Smooth muscle cell (in vitro differentiated cells): ENCODE measurements around the gene SURF6. TPM values are rescaled to one million over a fixed set of nuclear protein-coding genes. Genes with fewer than 3 reads are reported as not detected.
"Not testable (repeated sequence)": the region's sequence is repeated elsewhere in the genome, so short reads cannot be mapped to it uniquely, and the experiment has no call there.

Experiments used
- DNase-seq: peaks from one replicate; lab custom pipeline; 2025; ENCODE audit not compliant: unreplicated experiment; lab: John Stamatoyannopoulos, UW
- H2AFZ ChIP-seq: fragments of 200-600 bp; sonication (generic); 2 replicates; pipeline ENCODE4 v1.6.0; 2016; ENCODE audit warnings: antibody characterized with exemption, low read depth, mild to moderate bottlenecking
- H3F3A ChIP-seq: fragments of 200-600 bp; sonication (generic); 2 replicates; pipeline ENCODE4 v1.6.0; 2017; ENCODE audit warnings: antibody characterized with exemption, low read depth
- H3K27ac ChIP-seq: fragments of 200-600 bp; sonication (generic); 2 replicates; pipeline ENCODE4 v1.5.1; 2016; ENCODE audit warnings: low read depth, mild to moderate bottlenecking
- H3K27me3 ChIP-seq: fragments of 200-600 bp; sonication (generic); 2 replicates; pipeline ENCODE4 v1.6.1; 2016; ENCODE audit warnings: low read depth, mild to moderate bottlenecking
- H3K36me3 ChIP-seq: fragments of 200-600 bp; sonication (generic); 2 replicates; pipeline ENCODE4 v1.5.1; 2016; ENCODE audit warnings: low read depth
- H3K4me1 ChIP-seq: fragments of 200-600 bp; sonication (generic); 2 replicates; pipeline ENCODE4 v1.5.1; 2016; ENCODE audit warnings: low read depth
- H3K4me2 ChIP-seq: fragments of 200-600 bp; sonication (generic); 2 replicates; pipeline ENCODE4 v1.6.0; 2016; ENCODE audit warnings: mild to moderate bottlenecking
- H3K4me3 ChIP-seq: fragments of 200-600 bp; sonication (generic); 2 replicates; pipeline ENCODE4 v1.5.1; 2016; ENCODE audit warnings: mild to moderate bottlenecking
- H3K79me2 ChIP-seq: fragments of 200-600 bp; sonication (generic); 2 replicates; pipeline ENCODE4 v1.6.0; 2016; ENCODE audit warnings: low read depth, mild to moderate bottlenecking
- H3K9ac ChIP-seq: fragments of 200-600 bp; sonication (generic); 2 replicates; pipeline ENCODE4 v1.6.0; 2016; ENCODE audit warnings: low read depth
- H3K9me3 ChIP-seq: fragments of 200-600 bp; sonication (generic); replicated peaks from 2 replicates; pipeline ENCODE4 v1.5.1; 2016; ENCODE audit warnings: low read depth
- H4K20me1 ChIP-seq: fragments of 200-600 bp; sonication (generic); 2 replicates; pipeline ENCODE4 v1.6.0; 2016; ENCODE audit warnings: low read depth
- WGBS: methylation state at CpG from one replicate; pipeline ENCODE4 v1.1.7; 2016; ENCODE audit warnings: low lambda C conversion rate; 5-methylcytosine and 5-hydroxymethylcytosine counted together
- polyA plus RNA-seq: library from polyadenylated mRNA; unstranded; fragments of >200 nt; fragmentation: Nextera tagmentation; extraction: Ambion mirVana; gene quantifications from 2 replicates; pipeline ENCODE4 v1.2.1, GENCODE V29; 2016
- total RNA-seq: library from RNA; depleted of rRNA; stranded (reverse); fragments of >200 nt; gene quantifications from 2 replicates; pipeline ENCODE4 v1.2.3, GENCODE V29; 2014
- TF ChIP-seq, protein P1 (sequence below): fragments of 200-600 bp; sonication (generic); IDR thresholded peaks from 2 replicates; pipeline ENCODE4 v1.5.1; 2017; ENCODE audit warnings: borderline replicate concordance, mild to moderate bottlenecking, antibody characterized with exemption; ENCODE audit not compliant: insufficient read depth, poor library complexity, severe bottlenecking

SURF6 gene
- total and polyA plus RNA-seq, 2 experiments from 2014 or later, result 8.1 to 17.8 TPM

DNA sequence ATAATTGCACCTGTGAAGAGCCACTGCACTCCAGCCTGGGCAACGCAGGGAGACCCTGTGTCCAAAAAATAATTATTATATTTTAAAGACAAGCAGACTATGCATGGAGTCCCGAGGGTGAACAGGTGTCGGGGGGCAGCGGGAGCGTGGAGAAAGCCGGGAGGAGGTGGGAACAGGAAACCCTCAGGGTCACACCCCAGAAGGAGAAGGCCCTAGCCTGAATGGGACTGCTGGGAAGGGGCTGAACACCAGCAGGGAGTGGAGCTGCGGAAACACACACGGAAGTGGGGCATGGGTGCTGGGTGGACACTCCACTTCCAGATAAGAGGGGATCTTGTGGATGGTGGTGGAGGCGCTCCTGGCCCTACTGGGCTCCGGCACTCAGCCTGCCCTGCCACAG lies 12.8 kb downstream of the SURF6 start:
- Histone ChIP-seq H3K36me3 (no peaks in the 10 kb centered on the region), H3K9me3 (no peaks in the 10 kb centered on the region), H2AFZ (no peak overlapping the region), H3K27me3 (no peaks in the 10 kb centered on the region), H3K4me2 (no peak overlapping the region), H3K4me3 (no peak overlapping the region), H3K79me2 (no peaks in the 10 kb centered on the region), H3F3A (no peaks in the 10 kb centered on the region), H3K9ac (no peak overlapping the region), H3K27ac (no peak overlapping the region), H4K20me1 (no peaks in the 10 kb centered on the region), H3K4me1 (no peaks in the 10 kb centered on the region)
- WGBS, result 96% methylated on average over 10 of the region's 10 CpGs
- TF ChIP-seq, protein P1, sequence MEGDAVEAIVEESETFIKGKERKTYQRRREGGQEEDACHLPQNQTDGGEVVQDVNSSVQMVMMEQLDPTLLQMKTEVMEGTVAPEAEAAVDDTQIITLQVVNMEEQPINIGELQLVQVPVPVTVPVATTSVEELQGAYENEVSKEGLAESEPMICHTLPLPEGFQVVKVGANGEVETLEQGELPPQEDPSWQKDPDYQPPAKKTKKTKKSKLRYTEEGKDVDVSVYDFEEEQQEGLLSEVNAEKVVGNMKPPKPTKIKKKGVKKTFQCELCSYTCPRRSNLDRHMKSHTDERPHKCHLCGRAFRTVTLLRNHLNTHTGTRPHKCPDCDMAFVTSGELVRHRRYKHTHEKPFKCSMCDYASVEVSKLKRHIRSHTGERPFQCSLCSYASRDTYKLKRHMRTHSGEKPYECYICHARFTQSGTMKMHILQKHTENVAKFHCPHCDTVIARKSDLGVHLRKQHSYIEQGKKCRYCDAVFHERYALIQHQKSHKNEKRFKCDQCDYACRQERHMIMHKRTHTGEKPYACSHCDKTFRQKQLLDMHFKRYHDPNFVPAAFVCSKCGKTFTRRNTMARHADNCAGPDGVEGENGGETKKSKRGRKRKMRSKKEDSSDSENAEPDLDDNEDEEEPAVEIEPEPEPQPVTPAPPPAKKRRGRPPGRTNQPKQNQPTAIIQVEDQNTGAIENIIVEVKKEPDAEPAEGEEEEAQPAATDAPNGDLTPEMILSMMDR, result no peak
- DNase-seq, result no peak

- Histone ChIP-seq H3K36me3 (no peaks in the 10 kb centered on the region), H3K4me1 (no peaks in the 10 kb centered on the region), H3K4me3 (no peak overlapping the region), H3K9me3 (no peaks in the 10 kb centered on the region), H3K4me2 (no peak overlapping the region), H3K27me3 (no peaks in the 10 kb centered on the region), H3K9ac (no peak overlapping the region), H3F3A (no peaks in the 10 kb centered on the region), H3K27ac (no peak overlapping the region), H3K79me2 (no peaks in the 10 kb centered on the region), H4K20me1 (no peaks in the 10 kb centered on the region), H2AFZ (no peak overlapping the region)
- 93% methylated on average over 14 of the region's 14 CpGs for WGBS
- DNase-seq, result no peak
- TF ChIP-seq, protein P1, result no peak
Measured at GRCh38 chr9:133322701-133323100, 13.3 kb downstream of the SURF6 start.

DNA sequence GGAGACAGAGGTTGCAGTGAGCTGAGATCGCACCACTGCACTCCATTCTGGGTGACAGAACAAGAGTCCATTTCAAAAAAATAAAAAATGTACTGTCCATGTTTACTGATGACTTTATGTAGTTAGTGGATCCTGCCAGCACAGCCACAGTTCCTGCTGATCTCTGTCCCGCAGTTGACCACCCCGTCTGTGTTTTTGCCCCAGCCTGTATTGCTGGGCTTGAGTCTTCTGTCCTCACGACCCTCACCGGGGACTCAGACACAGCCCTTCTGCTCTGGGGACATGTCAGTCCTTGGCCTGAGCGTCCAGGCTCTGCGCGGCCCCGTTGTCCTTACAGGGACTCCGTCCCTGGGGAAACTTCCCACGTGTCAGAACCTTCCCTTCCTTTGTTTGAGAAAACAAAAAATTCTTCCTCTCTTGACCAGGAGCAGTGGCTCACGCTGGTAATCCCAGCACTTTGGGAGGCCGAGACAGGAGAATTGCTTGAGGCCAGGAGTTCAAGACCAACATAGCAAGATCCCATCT lies 14.5 kb downstream of the SURF6 start:
- no peaks in the 10 kb centered on the region for H3K4me1 ChIP-seq
- no peaks in the 10 kb centered on the region for H4K20me1 ChIP-seq
- H3F3A ChIP-seq, result no peaks in the 10 kb centered on the region
- TF ChIP-seq, protein P1, result no peak
- no peaks in the 10 kb centered on the region for H3K36me3 ChIP-seq
- no peak overlapping the region for H3K4me2 ChIP-seq
- no peak overlapping the region for H3K9ac ChIP-seq
- H3K79me2 ChIP-seq, result no peaks in the 10 kb centered on the region
- no peak for DNase-seq
- H2AFZ ChIP-seq, result no peak overlapping the region
- WGBS, result 91% methylated on average over 13 of the region's 13 CpGs
- H3K27ac ChIP-seq, result no peak overlapping the region
- no peaks in the 10 kb centered on the region for H3K9me3 ChIP-seq
- H3K4me3 ChIP-seq, result no peak overlapping the region
- H3K27me3 ChIP-seq, result no peaks in the 10 kb centered on the region

- H3K9me3 ChIP-seq, result no peaks in the 10 kb centered on the region
- H3K4me3 ChIP-seq, result no peak overlapping the region
- no peaks in the 10 kb centered on the region for H3K27me3 ChIP-seq
- H3K9ac ChIP-seq, result no peak overlapping the region
- H3F3A ChIP-seq, result no peaks in the 10 kb centered on the region
- no peak for DNase-seq
- H4K20me1 ChIP-seq, result no peaks in the 10 kb centered on the region
- TF ChIP-seq, protein P1, result no peak
- H3K4me1 ChIP-seq, result no peaks in the 10 kb centered on the region
- H3K79me2 ChIP-seq, result no peaks in the 10 kb centered on the region
- no peak overlapping the region for H3K27ac ChIP-seq
- H2AFZ ChIP-seq, result no peak overlapping the region
- 86% methylated on average over 13 of the region's 13 CpGs for WGBS
- no peak overlapping the region for H3K4me2 ChIP-seq
- no peaks in the 10 kb centered on the region for H3K36me3 ChIP-seq
Measured at GRCh38 chr9:133320421-133320881, 15.5 kb downstream of the SURF6 start.

DNA sequence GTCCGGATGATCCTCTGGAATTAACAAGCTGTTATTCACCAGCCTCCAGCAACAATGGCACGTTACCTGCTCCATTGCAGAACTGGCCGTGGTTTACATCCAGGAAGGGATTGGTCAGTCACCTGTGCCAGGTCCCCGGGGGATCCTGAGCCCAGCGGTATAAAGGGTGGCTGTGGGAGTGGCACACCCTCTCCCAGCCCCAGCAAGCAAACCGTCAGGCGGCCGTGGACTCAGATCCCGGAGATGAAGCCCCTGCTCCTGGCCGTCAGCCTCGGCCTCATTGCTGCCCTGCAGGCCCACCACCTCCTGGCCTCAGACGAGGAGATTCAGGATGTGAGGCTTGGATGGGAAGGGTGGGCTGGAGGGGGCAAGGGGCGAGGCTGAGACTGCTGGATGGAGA lies 18.4 kb downstream of the SURF6 start:
- DNase-seq, H3K4me1 ChIP-seq, H3K27me3 ChIP-seq, H3K9me3 ChIP-seq, H3K9ac ChIP-seq, H3F3A ChIP-seq, H3K4me3 ChIP-seq, H4K20me1 ChIP-seq, H2AFZ ChIP-seq, H3K27ac ChIP-seq, H3K4me2 ChIP-seq, H3K79me2 ChIP-seq, H3K36me3 ChIP-seq: not testable (repeated sequence)
- whole genome bisulfite sequencing, result 85% methylated on average over 13 of the region's 13 CpGs
